Smooth muscle cell (in vitro differentiated cells): ENCODE results near the gene ANKRD24. TPM values are rescaled to one million over a fixed set of nuclear protein-coding genes. Genes with fewer than 3 reads are reported as not detected.

ENCODE experiments used
- DNase-seq: peaks from one replicate; lab custom pipeline; 2025; ENCODE audit not compliant: unreplicated experiment; lab: John Stamatoyannopoulos, UW
- H2AFZ ChIP-seq: fragments of 200-600 bp; sonication (generic); 2 replicates; pipeline ENCODE4 v1.6.0; 2016; ENCODE audit warnings: antibody characterized with exemption, low read depth, mild to moderate bottlenecking
- H3F3A ChIP-seq: fragments of 200-600 bp; sonication (generic); 2 replicates; pipeline ENCODE4 v1.6.0; 2017; ENCODE audit warnings: antibody characterized with exemption, low read depth
- H3K27ac ChIP-seq: fragments of 200-600 bp; sonication (generic); 2 replicates; pipeline ENCODE4 v1.5.1; 2016; ENCODE audit warnings: low read depth, mild to moderate bottlenecking
- H3K27me3 ChIP-seq: fragments of 200-600 bp; sonication (generic); 2 replicates; pipeline ENCODE4 v1.6.1; 2016; ENCODE audit warnings: low read depth, mild to moderate bottlenecking
- H3K36me3 ChIP-seq: fragments of 200-600 bp; sonication (generic); 2 replicates; pipeline ENCODE4 v1.5.1; 2016; ENCODE audit warnings: low read depth
- H3K4me1 ChIP-seq: fragments of 200-600 bp; sonication (generic); 2 replicates; pipeline ENCODE4 v1.5.1; 2016; ENCODE audit warnings: low read depth
- H3K4me2 ChIP-seq: fragments of 200-600 bp; sonication (generic); 2 replicates; pipeline ENCODE4 v1.6.0; 2016; ENCODE audit warnings: mild to moderate bottlenecking
- H3K4me3 ChIP-seq: fragments of 200-600 bp; sonication (generic); 2 replicates; pipeline ENCODE4 v1.5.1; 2016; ENCODE audit warnings: mild to moderate bottlenecking
- H3K79me2 ChIP-seq: fragments of 200-600 bp; sonication (generic); 2 replicates; pipeline ENCODE4 v1.6.0; 2016; ENCODE audit warnings: low read depth, mild to moderate bottlenecking
- H3K9ac ChIP-seq: fragments of 200-600 bp; sonication (generic); 2 replicates; pipeline ENCODE4 v1.6.0; 2016; ENCODE audit warnings: low read depth
- H3K9me3 ChIP-seq: fragments of 200-600 bp; sonication (generic); replicated peaks from 2 replicates; pipeline ENCODE4 v1.5.1; 2016; ENCODE audit warnings: low read depth
- H4K20me1 ChIP-seq: fragments of 200-600 bp; sonication (generic); 2 replicates; pipeline ENCODE4 v1.6.0; 2016; ENCODE audit warnings: low read depth
- WGBS: methylation state at CpG from one replicate; pipeline ENCODE4 v1.1.7; 2016; ENCODE audit warnings: low lambda C conversion rate; 5-methylcytosine and 5-hydroxymethylcytosine counted together
- polyA plus RNA-seq: library from polyadenylated mRNA; unstranded; fragments of >200 nt; fragmentation: Nextera tagmentation; extraction: Ambion mirVana; gene quantifications from 2 replicates; pipeline ENCODE4 v1.2.1, GENCODE V29; 2016
- total RNA-seq: library from RNA; depleted of rRNA; stranded (reverse); fragments of >200 nt; gene quantifications from 2 replicates; pipeline ENCODE4 v1.2.3, GENCODE V29; 2014
- TF ChIP-seq, protein P1 (sequence below): fragments of 200-600 bp; sonication (generic); IDR thresholded peaks from 2 replicates; pipeline ENCODE4 v1.5.1; 2017; ENCODE audit warnings: borderline replicate concordance, mild to moderate bottlenecking, antibody characterized with exemption; ENCODE audit not compliant: insufficient read depth, poor library complexity, severe bottlenecking

ANKRD24 gene
- total and polyA plus RNA-seq, 2 experiments from 2014 or later, result 1.5 TPM; not detected in 1

- WGBS, result 85% methylated on average over 7 of the region's 7 CpGs
- no peaks in the 10 kb centered on the region for H3K4me1 ChIP-seq
- DNase-seq, result no peak
- H3K9ac ChIP-seq, result no peak overlapping the region
- H4K20me1 ChIP-seq, result no peaks in the 10 kb centered on the region
- H3K4me2 ChIP-seq, result no peak overlapping the region
- no peak overlapping the region for H3K4me3 ChIP-seq
- H3K27ac ChIP-seq, result no peak overlapping the region
- H2AFZ ChIP-seq, result no peak overlapping the region
- H3K79me2 ChIP-seq, result no peaks in the 10 kb centered on the region
- H3K27me3 ChIP-seq, result peaks cover 3% of the 10 kb centered on the region
- no peaks in the 10 kb centered on the region for H3F3A ChIP-seq
- H3K9me3 ChIP-seq, result no peaks in the 10 kb centered on the region
- H3K36me3 ChIP-seq, result no peaks in the 10 kb centered on the region
- TF ChIP-seq, protein P1, sequence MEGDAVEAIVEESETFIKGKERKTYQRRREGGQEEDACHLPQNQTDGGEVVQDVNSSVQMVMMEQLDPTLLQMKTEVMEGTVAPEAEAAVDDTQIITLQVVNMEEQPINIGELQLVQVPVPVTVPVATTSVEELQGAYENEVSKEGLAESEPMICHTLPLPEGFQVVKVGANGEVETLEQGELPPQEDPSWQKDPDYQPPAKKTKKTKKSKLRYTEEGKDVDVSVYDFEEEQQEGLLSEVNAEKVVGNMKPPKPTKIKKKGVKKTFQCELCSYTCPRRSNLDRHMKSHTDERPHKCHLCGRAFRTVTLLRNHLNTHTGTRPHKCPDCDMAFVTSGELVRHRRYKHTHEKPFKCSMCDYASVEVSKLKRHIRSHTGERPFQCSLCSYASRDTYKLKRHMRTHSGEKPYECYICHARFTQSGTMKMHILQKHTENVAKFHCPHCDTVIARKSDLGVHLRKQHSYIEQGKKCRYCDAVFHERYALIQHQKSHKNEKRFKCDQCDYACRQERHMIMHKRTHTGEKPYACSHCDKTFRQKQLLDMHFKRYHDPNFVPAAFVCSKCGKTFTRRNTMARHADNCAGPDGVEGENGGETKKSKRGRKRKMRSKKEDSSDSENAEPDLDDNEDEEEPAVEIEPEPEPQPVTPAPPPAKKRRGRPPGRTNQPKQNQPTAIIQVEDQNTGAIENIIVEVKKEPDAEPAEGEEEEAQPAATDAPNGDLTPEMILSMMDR, result no peak
Measured at GRCh38 chr19:4161415-4162077, 20.9 kb upstream of the ANKRD24 start.

DNA sequence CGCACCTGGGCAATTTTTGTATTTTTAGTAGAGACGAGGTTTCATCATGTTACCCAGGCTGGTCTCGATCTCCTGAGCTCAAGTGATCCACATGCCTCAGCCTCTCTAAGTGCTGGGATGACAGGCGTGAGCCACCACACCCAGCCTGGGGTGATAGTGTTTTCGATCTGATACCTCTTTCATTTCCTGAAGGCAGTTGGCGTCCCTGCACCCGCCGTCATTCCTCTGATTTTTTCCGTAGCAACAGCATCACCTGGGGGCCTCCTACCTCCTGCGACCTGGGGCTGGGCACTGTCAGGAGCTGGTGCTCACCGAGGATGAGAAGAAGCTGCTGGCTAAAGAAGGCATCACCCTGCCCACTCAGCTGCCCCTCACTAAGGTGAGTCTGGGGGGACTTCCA, 18.2 kb upstream of the ANKRD24 start:
- 65% methylated on average over 11 of the region's 11 CpGs for WGBS
- TF ChIP-seq, protein P1, result no peak
- Histone ChIP-seq H3K36me3 (no peaks in the 10 kb centered on the region), H3K4me1 (no peaks in the 10 kb centered on the region), H3K9me3 (no peaks in the 10 kb centered on the region), H3F3A (no peaks in the 10 kb centered on the region), H3K9ac (no peak overlapping the region), H3K79me2 (no peaks in the 10 kb centered on the region), H2AFZ (no peak overlapping the region), H3K27me3 (peaks cover 6% of the 10 kb centered on the region), H3K27ac (no peak overlapping the region), H3K4me3 (no peak overlapping the region), H3K4me2 (no peak overlapping the region), H4K20me1 (no peaks in the 10 kb centered on the region)
- DNase-seq, result no peak

DNA sequence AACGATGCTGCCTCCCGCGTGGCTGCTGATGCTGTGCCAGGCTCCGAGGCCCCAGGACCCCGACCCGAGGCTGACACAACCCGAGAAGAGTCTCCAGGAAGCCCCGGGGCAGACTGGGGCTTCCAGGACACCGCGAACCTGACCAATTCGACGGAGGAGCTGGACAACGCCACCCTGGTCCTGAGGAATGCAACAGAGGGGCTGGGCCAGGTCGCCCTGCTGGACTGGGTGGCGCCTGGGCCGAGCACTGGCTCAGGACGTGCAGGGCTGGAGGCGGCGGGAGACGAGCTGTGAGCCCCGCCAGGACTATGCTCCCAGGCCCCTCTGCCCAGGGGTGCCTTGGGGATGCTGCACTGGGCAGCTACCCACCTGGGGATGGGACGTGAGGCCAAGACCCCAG, 10.8 kb upstream of the ANKRD24 start:
- Histone ChIP-seq H2AFZ (no peak overlapping the region), H3K36me3 (no peaks in the 10 kb centered on the region), H3K27me3 (peaks cover 9% of the 10 kb centered on the region), H3F3A (no peaks in the 10 kb centered on the region), H3K9me3 (no peaks in the 10 kb centered on the region), H3K9ac (no peak overlapping the region), H3K79me2 (no peaks in the 10 kb centered on the region), H3K27ac (no peak overlapping the region), H3K4me2 (no peak overlapping the region), H3K4me3 (no peak overlapping the region), H3K4me1 (no peaks in the 10 kb centered on the region), H4K20me1 (peaks cover 24% of the 10 kb centered on the region)
- DNase-seq, result no peak
- WGBS, result 66% methylated on average over 20 of the region's 22 CpGs
- TF ChIP-seq, protein P1, result no peak

DNA sequence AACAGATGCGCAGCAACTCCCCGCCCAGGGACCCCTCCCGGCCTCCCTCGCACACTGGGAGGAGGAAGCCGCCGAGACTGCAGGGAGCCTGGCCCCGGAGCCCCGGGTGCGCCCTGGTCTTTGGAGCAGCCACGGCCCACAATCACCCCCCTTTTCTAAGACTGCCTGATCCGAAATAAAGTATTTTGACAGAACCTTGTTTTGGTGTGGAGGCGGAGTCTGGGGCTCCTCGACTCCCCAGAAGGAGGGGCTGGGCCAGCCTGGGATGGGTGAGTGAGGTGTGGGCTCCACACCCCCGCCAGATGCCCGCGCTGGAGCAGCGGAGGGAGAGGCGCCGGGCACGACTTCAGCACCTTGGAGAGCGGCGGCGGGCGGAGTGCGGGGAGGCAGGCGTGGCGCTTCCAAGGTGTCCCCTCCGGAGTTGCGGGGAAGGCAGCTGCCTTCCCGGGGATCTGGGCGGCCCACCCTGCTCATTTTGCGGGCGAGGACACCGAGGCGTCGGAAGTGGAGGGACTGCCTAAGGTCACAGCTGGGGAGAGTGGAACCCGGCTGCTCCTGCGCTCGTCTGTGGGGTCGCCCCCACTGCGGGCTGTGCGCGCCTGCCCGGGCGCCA, 9.5 kb upstream of the ANKRD24 start:
- no peak overlapping the region for H2AFZ ChIP-seq
- 18% methylated on average over 45 of the region's 45 CpGs for WGBS
- DNase-seq, result peak; percentile 51
- peaks cover 9% of the 10 kb centered on the region for H3K27me3 ChIP-seq
- H3K4me3 ChIP-seq, result no peak overlapping the region
- H3K79me2 ChIP-seq, result no peaks in the 10 kb centered on the region
- no peaks in the 10 kb centered on the region for H3K9me3 ChIP-seq
- H4K20me1 ChIP-seq, result peaks cover 28% of the 10 kb centered on the region
- H3F3A ChIP-seq, result no peaks in the 10 kb centered on the region
- H3K27ac ChIP-seq, result no peak overlapping the region
- no peak overlapping the region for H3K9ac ChIP-seq
- no peaks in the 10 kb centered on the region for H3K4me1 ChIP-seq
- no peak overlapping the region for H3K4me2 ChIP-seq
- no peaks in the 10 kb centered on the region for H3K36me3 ChIP-seq
- TF ChIP-seq, protein P1, result no peak
